ENCODE results near the gene HTT.

DNA sequence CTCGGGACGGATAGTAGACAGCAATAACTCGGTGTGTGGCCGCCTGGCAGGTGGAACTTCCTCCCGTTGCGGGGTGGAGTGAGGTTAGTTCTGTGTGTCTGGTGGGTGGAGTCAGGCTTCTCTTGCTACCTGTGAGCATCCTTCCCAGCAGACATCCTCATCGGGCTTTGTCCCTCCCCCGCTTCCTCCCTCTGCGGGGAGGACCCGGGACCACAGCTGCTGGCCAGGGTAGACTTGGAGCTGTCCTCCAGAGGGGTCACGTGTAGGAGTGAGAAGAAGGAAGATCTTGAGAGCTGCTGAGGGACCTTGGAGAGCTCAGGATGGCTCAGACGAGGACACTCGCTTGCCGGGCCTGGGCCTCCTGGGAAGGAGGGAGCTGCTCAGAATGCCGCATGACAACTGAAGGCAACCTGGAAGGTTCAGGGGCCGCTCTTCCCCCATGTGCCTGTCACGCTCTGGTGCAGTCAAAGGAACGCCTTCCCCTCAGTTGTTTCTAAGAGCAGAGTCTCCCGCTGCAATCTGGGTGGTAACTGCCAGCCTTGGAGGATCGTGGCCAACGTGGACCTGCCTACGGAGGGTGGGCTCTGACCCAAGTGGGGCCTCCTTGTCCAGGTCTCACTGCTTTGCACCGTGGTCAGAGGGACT lies 168.8 kb downstream of the HTT start:
- TF ChIP-seq POLR2A (IDR thresholded peaks at IDR 0.05) (no peak), POLR2AphosphoS5 (IDR thresholded peaks at IDR 0.05) (no peak)

Data from suprapubic skin (tissue), 4 donors.